ENCODE data around the gene POM121. TPM values are rescaled to one million over a fixed set of nuclear protein-coding genes. Genes with fewer than 3 reads are reported as not detected.
A peak's percentile ranks its signal among the peaks of the same experiment; 100 is the strongest.
"Not testable (repeated sequence)": the region's sequence is repeated elsewhere in the genome, so short reads cannot be mapped to it uniquely, and the experiment has no call there.

POM121 gene
- polyA plus RNA-seq, 1 donor (not counting 4 experiments of a cell fraction or from before 2014, with no cell fraction given): 4.0 TPM

DNA sequence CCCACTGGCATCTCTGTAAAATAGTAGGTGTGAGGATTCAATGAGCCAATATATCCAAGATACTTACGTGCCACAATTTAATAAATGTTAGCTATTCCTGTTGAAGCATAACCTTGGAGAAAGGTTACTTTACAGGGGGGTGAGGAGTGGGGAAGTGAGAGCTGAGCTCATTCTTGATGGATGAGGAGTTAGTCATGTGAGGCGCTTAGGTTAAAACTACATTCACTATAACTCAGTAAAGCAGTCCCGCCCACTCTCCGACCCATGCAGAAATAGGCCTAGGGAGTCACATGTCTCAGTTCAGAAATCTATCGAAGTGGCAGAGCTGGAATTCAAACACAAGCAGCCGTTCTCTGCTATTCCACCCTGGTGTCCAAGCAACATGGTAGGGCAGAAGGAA lies 25.5 kb downstream of the POM121 start:
- H3K27ac ChIP-seq (ENCODE audit: control insufficient read depth, insufficient read depth, low read length); H3K9me3 ChIP-seq (ENCODE audit: control insufficient read depth, low read depth, low read length); DNase-seq (ENCODE audit: low read depth, low spot score); H2AFZ ChIP-seq (ENCODE audit: control insufficient read depth, low read length); H3K4me2 ChIP-seq (ENCODE audit: control insufficient read depth, extremely low read depth, insufficient read depth, low read depth, low read length); H3K9ac ChIP-seq (ENCODE audit: control insufficient read depth, extremely low read depth, insufficient read depth, low read length); H3K9me1 ChIP-seq (ENCODE audit: control insufficient read depth, extremely low read depth, insufficient read depth, low read length); dilution Hi-C loops (cut with MboI; ENCODE audit: extremely low pct_ligation_motif_present, low sequenced_read_pairs); H3K79me2 ChIP-seq (ENCODE audit: control insufficient read depth, insufficient read depth, low read length); H3K27me3 ChIP-seq (ENCODE audit: control insufficient read depth, extremely low read depth, insufficient read depth, low read length); H3K4me3 ChIP-seq (ENCODE audit: control insufficient read depth in 2 of 3, extremely low read depth in 1 of 3, insufficient read depth in 2 of 3, low read depth in 1 of 3, low read length in 3 of 3); H4K20me1 ChIP-seq (ENCODE audit: control insufficient read depth, extremely low read depth, insufficient read depth, low read length); H3K36me3 ChIP-seq (ENCODE audit: control insufficient read depth in 2 of 2, extremely low read depth in 1 of 2, insufficient read depth in 2 of 2, low read length in 2 of 2); H3K4me1 ChIP-seq (ENCODE audit: control insufficient read depth, extremely low read depth, insufficient read depth, low read length); FAIRE-seq: not testable (repeated sequence)

DNA sequence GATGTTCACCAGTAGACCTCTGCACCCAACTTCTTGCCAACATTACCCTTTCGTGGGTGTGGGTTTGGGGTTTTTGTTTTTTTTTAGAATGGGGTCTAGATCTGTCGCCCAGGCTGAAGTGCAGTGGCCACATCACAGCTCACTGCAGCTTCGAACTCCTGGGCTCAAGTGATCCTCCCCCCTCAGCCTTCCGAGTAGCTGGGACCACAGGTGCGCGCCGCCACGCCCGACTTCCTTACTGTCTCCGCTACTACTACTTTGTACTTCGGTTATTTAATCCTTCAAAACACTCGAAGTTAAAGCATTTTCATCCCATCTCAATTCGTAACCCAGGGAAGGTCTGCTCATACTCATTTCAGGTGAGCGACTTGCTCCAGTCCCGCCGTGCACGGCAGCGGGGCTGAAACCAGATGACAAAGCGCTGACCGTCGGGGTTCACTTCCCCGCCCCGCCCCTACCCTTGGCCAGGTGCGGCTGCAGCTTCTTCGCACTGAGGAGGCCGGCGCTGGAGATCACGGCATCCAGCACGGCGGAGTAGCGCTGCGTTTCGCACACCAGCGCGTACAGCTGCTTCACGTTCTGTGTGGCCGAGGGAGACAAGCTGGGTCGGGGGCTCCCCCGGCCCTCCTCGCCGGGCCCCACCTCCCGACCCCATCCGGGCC lies 29.1 kb downstream of the POM121 start:
- H3K9ac ChIP-seq (ENCODE audit: control insufficient read depth, extremely low read depth, insufficient read depth, low read length); FAIRE-seq; H3K4me1 ChIP-seq (ENCODE audit: control insufficient read depth, extremely low read depth, insufficient read depth, low read length); H3K36me3 ChIP-seq (ENCODE audit: control insufficient read depth in 2 of 2, extremely low read depth in 1 of 2, insufficient read depth in 2 of 2, low read length in 2 of 2); H3K27ac ChIP-seq (ENCODE audit: control insufficient read depth, insufficient read depth, low read length); H3K27me3 ChIP-seq (ENCODE audit: control insufficient read depth, extremely low read depth, insufficient read depth, low read length); dilution Hi-C loops (cut with MboI; ENCODE audit: extremely low pct_ligation_motif_present, low sequenced_read_pairs); H3K79me2 ChIP-seq (ENCODE audit: control insufficient read depth, insufficient read depth, low read length); H3K9me1 ChIP-seq (ENCODE audit: control insufficient read depth, extremely low read depth, insufficient read depth, low read length); H2AFZ ChIP-seq (ENCODE audit: control insufficient read depth, low read length); H4K20me1 ChIP-seq (ENCODE audit: control insufficient read depth, extremely low read depth, insufficient read depth, low read length); H3K9me3 ChIP-seq (ENCODE audit: control insufficient read depth, low read depth, low read length); DNase-seq (ENCODE audit: low read depth, low spot score): not testable (repeated sequence)
- peak overlapping the region in 1 of 3 experiments; percentile 32 for H3K4me3 ChIP-seq (ENCODE audit: control insufficient read depth in 2 of 3, extremely low read depth in 1 of 3, insufficient read depth in 2 of 3, low read depth in 1 of 3, low read length in 3 of 3)
- peak overlapping the region; percentile 48 for H3K4me2 ChIP-seq (ENCODE audit: control insufficient read depth, extremely low read depth, insufficient read depth, low read depth, low read length)

DNA sequence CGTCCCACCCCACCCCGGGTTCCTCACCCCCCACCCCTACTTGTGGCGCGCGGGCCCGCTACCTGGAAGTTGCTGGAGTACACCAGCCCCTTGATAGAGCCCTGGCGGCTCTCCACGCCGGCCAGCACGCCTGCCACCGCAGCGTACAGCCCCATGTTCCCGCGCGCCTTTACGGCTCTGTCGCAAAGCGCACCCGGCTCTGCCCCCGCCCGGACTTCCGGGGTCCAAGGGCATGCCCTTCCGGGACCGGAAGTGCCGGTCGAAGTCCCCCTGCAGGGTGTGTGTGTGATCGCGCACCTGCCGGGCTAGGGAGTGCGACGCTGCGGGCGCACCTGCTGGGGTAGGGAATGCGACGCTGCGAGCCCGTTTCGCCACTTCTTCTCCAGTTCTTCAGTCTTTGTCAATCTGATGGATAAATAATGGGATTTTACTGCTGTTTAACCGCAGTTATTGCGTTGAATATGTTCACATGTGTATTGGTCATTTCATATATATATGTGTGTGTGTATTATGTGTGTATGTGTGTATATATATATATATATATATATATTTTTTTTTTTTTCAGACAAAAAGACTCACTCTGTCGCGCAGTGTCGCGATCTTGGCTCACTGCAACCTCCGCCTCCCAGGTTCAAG lies 29.8 kb downstream of the POM121 start:
- H3K27me3 ChIP-seq (ENCODE audit: control insufficient read depth, extremely low read depth, insufficient read depth, low read length); H3K4me1 ChIP-seq (ENCODE audit: control insufficient read depth, extremely low read depth, insufficient read depth, low read length); dilution Hi-C loops (cut with MboI; ENCODE audit: extremely low pct_ligation_motif_present, low sequenced_read_pairs); H3K36me3 ChIP-seq (ENCODE audit: control insufficient read depth in 2 of 2, extremely low read depth in 1 of 2, insufficient read depth in 2 of 2, low read length in 2 of 2); H3K9me1 ChIP-seq (ENCODE audit: control insufficient read depth, extremely low read depth, insufficient read depth, low read length); H3K79me2 ChIP-seq (ENCODE audit: control insufficient read depth, insufficient read depth, low read length); H4K20me1 ChIP-seq (ENCODE audit: control insufficient read depth, extremely low read depth, insufficient read depth, low read length); H3K27ac ChIP-seq (ENCODE audit: control insufficient read depth, insufficient read depth, low read length); FAIRE-seq; H3K9ac ChIP-seq (ENCODE audit: control insufficient read depth, extremely low read depth, insufficient read depth, low read length); DNase-seq (ENCODE audit: low read depth, low spot score); H3K4me2 ChIP-seq (ENCODE audit: control insufficient read depth, extremely low read depth, insufficient read depth, low read depth, low read length); H2AFZ ChIP-seq (ENCODE audit: control insufficient read depth, low read length); H3K9me3 ChIP-seq (ENCODE audit: control insufficient read depth, low read depth, low read length): not testable (repeated sequence)
- peak overlapping the region in 1 of 3 experiments; percentile 32 for H3K4me3 ChIP-seq (ENCODE audit: control insufficient read depth in 2 of 3, extremely low read depth in 1 of 3, insufficient read depth in 2 of 3, low read depth in 1 of 3, low read length in 3 of 3)

DNA sequence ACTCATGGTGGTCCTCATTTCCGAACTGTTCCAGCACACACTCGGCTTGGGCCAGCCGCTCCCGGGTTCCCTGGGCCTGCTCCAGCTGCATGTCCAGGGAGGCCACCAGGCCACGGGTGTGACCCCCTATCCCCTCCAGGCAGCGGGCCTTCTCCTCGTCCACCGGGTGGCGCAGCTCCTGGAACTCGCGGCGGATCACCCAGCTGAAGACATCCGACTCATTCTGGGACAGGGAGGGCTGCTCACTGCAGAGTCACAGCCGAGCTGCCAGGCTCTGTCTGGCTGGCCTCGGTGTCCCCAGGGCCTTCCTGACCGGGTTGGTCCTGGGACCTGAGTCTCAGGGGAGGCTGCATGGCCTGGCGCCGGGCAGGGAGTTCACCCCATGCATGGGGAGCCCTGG lies 35.1 kb downstream of the POM121 start:
- dilution Hi-C loops (cut with MboI; ENCODE audit: extremely low pct_ligation_motif_present, low sequenced_read_pairs); FAIRE-seq; H3K9me3 ChIP-seq (ENCODE audit: control insufficient read depth, low read depth, low read length): not testable (repeated sequence)

More for the DNA sequence above, 35.1 kb downstream of the POM121 start:
- H3K4me1 ChIP-seq (ENCODE audit: control insufficient read depth, extremely low read depth, insufficient read depth, low read length); H3K27ac ChIP-seq (ENCODE audit: control insufficient read depth, insufficient read depth, low read length); DNase-seq (ENCODE audit: low read depth, low spot score); H3K9ac ChIP-seq (ENCODE audit: control insufficient read depth, extremely low read depth, insufficient read depth, low read length); H3K27me3 ChIP-seq (ENCODE audit: control insufficient read depth, extremely low read depth, insufficient read depth, low read length); H3K4me3 ChIP-seq (ENCODE audit: control insufficient read depth in 2 of 3, extremely low read depth in 1 of 3, insufficient read depth in 2 of 3, low read depth in 1 of 3, low read length in 3 of 3); H3K9me1 ChIP-seq (ENCODE audit: control insufficient read depth, extremely low read depth, insufficient read depth, low read length); H4K20me1 ChIP-seq (ENCODE audit: control insufficient read depth, extremely low read depth, insufficient read depth, low read length); H3K79me2 ChIP-seq (ENCODE audit: control insufficient read depth, insufficient read depth, low read length); H3K4me2 ChIP-seq (ENCODE audit: control insufficient read depth, extremely low read depth, insufficient read depth, low read depth, low read length); H3K36me3 ChIP-seq (ENCODE audit: control insufficient read depth in 2 of 2, extremely low read depth in 1 of 2, insufficient read depth in 2 of 2, low read length in 2 of 2); H2AFZ ChIP-seq (ENCODE audit: control insufficient read depth, low read length): not testable (repeated sequence)
